IMR-90 (cell line): ENCODE results near the gene MYOCD. TPM values are rescaled to one million over a fixed set of nuclear protein-coding genes. Genes with fewer than 3 reads are reported as not detected.

Experiments
- ATAC-seq: fragments of 200-7000 bp; cut with Tn5 transposase; 2 replicates; pipeline ENCODE4 v1.9.1; 2020; ENCODE audit warnings: low read depth, mild to moderate bottlenecking, moderate library complexity
- BruUV-seq: library from RNA; stranded (reverse); fragments of 400-500 nt; replicated peaks from 2 replicates; lab custom pipeline; 2021; lab: Mats Ljungman, UMichigan
- CTCF ChIA-PET: fragments of 300-600 bp; formaldehyde crosslinking; extraction: SDS; loops from one replicate; lab custom pipeline; 2021; ENCODE audit warnings: antibody characterized with exemption; lab: Yijun Ruan, JAX
- POLR2A ChIA-PET: fragments of 300-600 bp; sonication (Branson Sonifier 250); formaldehyde crosslinking; loops from one replicate; lab custom pipeline; 2022; ENCODE audit warnings: antibody characterized with exemption; ENCODE audit not compliant: unreplicated experiment; lab: Charles Lee
- DNase-seq: peaks from one replicate; pipeline ENCODE4 v3.0.0; 2013
- H2AFZ ChIP-seq: replicated peaks from 2 replicates; pipeline ENCODE3; 2013; ENCODE audit warnings: low read length, mild to moderate bottlenecking; ENCODE audit not compliant: poor library complexity
- H2AK5ac ChIP-seq: 2 replicates; pipeline ENCODE4 v1.6.1; 2013; ENCODE audit warnings: low read depth, low read length, inconsistent platforms
- H2AK9ac ChIP-seq: replicated peaks from 2 replicates; pipeline ENCODE3; 2013; ENCODE audit warnings: mild to moderate bottlenecking, low read depth, low read length, moderate library complexity; ENCODE audit not compliant: poor library complexity
- H2BK120ac ChIP-seq: 2 replicates; pipeline ENCODE4 v1.6.1; 2013; ENCODE audit warnings: low read depth, low read length, inconsistent platforms
- H2BK15ac ChIP-seq: 3 replicates; pipeline ENCODE4 v1.6.1; 2013; ENCODE audit warnings: low read depth, low read length, inconsistent platforms
- H2BK20ac ChIP-seq: 2 replicates; pipeline ENCODE4 v1.6.1; 2013; ENCODE audit warnings: low read depth, mild to moderate bottlenecking, inconsistent platforms, low read length, moderate library complexity
- H2BK5ac ChIP-seq: 2 replicates; pipeline ENCODE4 v1.6.1; 2013; ENCODE audit warnings: mild to moderate bottlenecking, low read depth, low read length, inconsistent platforms; ENCODE audit not compliant: poor library complexity, severe bottlenecking
- H3K14ac ChIP-seq: replicated peaks from 2 replicates; pipeline ENCODE4 v1.6.1; 2013; ENCODE audit warnings: low read depth, low read length, inconsistent platforms
- H3K18ac ChIP-seq: 2 replicates; pipeline ENCODE4 v1.6.1; 2013; ENCODE audit warnings: low read depth, low read length, control low read depth
- H3K23ac ChIP-seq: 2 replicates; pipeline ENCODE4 v1.6.1; 2013; ENCODE audit warnings: low read depth, low read length, inconsistent platforms
- H3K27ac ChIP-seq: 2 replicates; pipeline ENCODE4 v1.5.1; 2013; ENCODE audit warnings: mild to moderate bottlenecking, control low read depth, low read length; ENCODE audit not compliant: insufficient read depth
- H3K27me3 ChIP-seq: 2 replicates; pipeline ENCODE4 v1.6.1; 2013; ENCODE audit warnings: low read length; ENCODE audit not compliant: control insufficient read depth, insufficient read depth
- H3K36me3 ChIP-seq: 2 replicates; pipeline ENCODE4 v1.6.1; 2013; ENCODE audit warnings: low read length, mixed read lengths; ENCODE audit not compliant: control insufficient read depth, insufficient read depth
- H3K4ac ChIP-seq: 2 replicates; pipeline ENCODE4 v1.6.1; 2013; ENCODE audit warnings: low read depth, low read length, inconsistent platforms
- H3K4me1 ChIP-seq: 2 replicates; pipeline ENCODE4 v1.6.1; 2013; ENCODE audit warnings: low read length, mixed read lengths; ENCODE audit not compliant: control insufficient read depth, insufficient read depth
- H3K4me2 ChIP-seq: 2 replicates; pipeline ENCODE4 v1.6.1; 2013; ENCODE audit warnings: low read depth, mild to moderate bottlenecking, control low read depth, low read length, moderate library complexity
- H3K4me3 ChIP-seq: 2 replicates; pipeline ENCODE4 v1.5.1; 2013; ENCODE audit warnings: low read depth, mild to moderate bottlenecking, control low read depth, low read length, moderate library complexity; ENCODE audit not compliant: insufficient read depth
- H3K56ac ChIP-seq: 2 replicates; pipeline ENCODE4 v1.6.1; 2013; ENCODE audit warnings: low read length, inconsistent platforms; ENCODE audit not compliant: insufficient read depth; ENCODE audit errors: extremely low read depth
- H3K79me1 ChIP-seq, 2 experiments: 2 replicates each; pipeline ENCODE4 v1.6.1; 2013; ENCODE audit warnings: low read length in 2 of 2, inconsistent platforms in 1 of 2, low read depth in 1 of 2
- H3K9ac ChIP-seq: 2 replicates; pipeline ENCODE4 v1.6.1; 2013; ENCODE audit warnings: low read depth, low read length, control low read depth
- H3K9me1 ChIP-seq: 2 replicates; pipeline ENCODE4 v1.6.1; 2013; ENCODE audit warnings: low read length, inconsistent platforms; ENCODE audit not compliant: insufficient read depth
- H3K9me3 ChIP-seq: 2 replicates; pipeline ENCODE4 v1.6.1; 2013; ENCODE audit warnings: low read length; ENCODE audit not compliant: control insufficient read depth, insufficient read depth
- H4K20me1 ChIP-seq: 2 replicates; pipeline ENCODE4 v1.6.1; 2013; ENCODE audit warnings: low read length, inconsistent platforms; ENCODE audit not compliant: insufficient read depth
- H4K5ac ChIP-seq: 2 replicates; pipeline ENCODE4 v1.6.1; 2013; ENCODE audit warnings: mild to moderate bottlenecking, low read depth, low read length, control low read depth
- H4K8ac ChIP-seq, 2 experiments: 2 replicates each; pipeline ENCODE4 v1.6.1; 2013; ENCODE audit warnings: low read depth in 2 of 2, low read length in 2 of 2, control low read depth in 1 of 2, inconsistent platforms in 1 of 2
- H4K91ac ChIP-seq: 2 replicates; pipeline ENCODE4 v1.6.1; 2013; ENCODE audit warnings: low read depth, low read length, inconsistent platforms; ENCODE audit not compliant: insufficient read depth
- BHLHE40 ChIP-seq: fragments of 150-350 bp; IDR thresholded peaks from 2 replicates; pipeline ENCODE4 v1.6.1; 2016; ENCODE audit warnings: mild to moderate bottlenecking, low read depth, low read length
- CEBPB ChIP-seq: IDR thresholded peaks from 2 replicates; pipeline ENCODE4 v1.6.1; 2012; ENCODE audit warnings: low read depth, low read length, improper control_type of control experiment
- CHD1 ChIP-seq: IDR thresholded peaks from 2 replicates; pipeline ENCODE4 v1.6.1; 2012; ENCODE audit warnings: low read depth, low read length, improper control_type of control experiment
- CTCF ChIP-seq: conservative IDR thresholded peaks from 2 replicates; pipeline ENCODE4 v1.5.1; 2012; ENCODE audit warnings: mild to moderate bottlenecking, low read depth, low read length, improper control_type of control experiment
- ELK1 ChIP-seq: fragments of 150-350 bp; IDR thresholded peaks from 2 replicates; pipeline ENCODE4 v1.6.1; 2016; ENCODE audit warnings: low read depth, mild to moderate bottlenecking, low read length, moderate library complexity, borderline replicate concordance
- FOS ChIP-seq: fragments of 150-350 bp; IDR thresholded peaks from 2 replicates; pipeline ENCODE4 v1.6.1; 2016; ENCODE audit warnings: low read depth, low read length
- MAZ ChIP-seq: IDR thresholded peaks from 2 replicates; pipeline ENCODE4 v1.6.1; 2012; ENCODE audit warnings: low read depth, mild to moderate bottlenecking, low read length, improper control_type of control experiment, moderate library complexity, borderline replicate concordance
- MXI1 ChIP-seq: IDR thresholded peaks from 2 replicates; pipeline ENCODE4 v1.6.1; 2012; ENCODE audit warnings: low read depth, mild to moderate bottlenecking, low read length, moderate library complexity, borderline replicate concordance
- POLR2A ChIP-seq: IDR thresholded peaks from 2 replicates; pipeline ENCODE4 v1.6.1; 2012; ENCODE audit warnings: mild to moderate bottlenecking, low read depth, low read length
- RAD21 ChIP-seq: IDR thresholded peaks from 2 replicates; pipeline ENCODE4 v1.6.1; 2012; ENCODE audit warnings: low read length, improper control_type of control experiment
- RCOR1 ChIP-seq: IDR thresholded peaks from 2 replicates; pipeline ENCODE4 v1.6.1; 2012; ENCODE audit warnings: mild to moderate bottlenecking, low read length, improper control_type of control experiment; ENCODE audit not compliant: insufficient replicate concordance
- RFX5 ChIP-seq: IDR thresholded peaks from 2 replicates; pipeline ENCODE4 v1.8.0; 2012; ENCODE audit warnings: low read depth, mild to moderate bottlenecking, low read length, moderate library complexity
- USF2 ChIP-seq: fragments of 150-350 bp; IDR thresholded peaks from 2 replicates; pipeline ENCODE4 v1.6.1; 2017; ENCODE audit warnings: mild to moderate bottlenecking, antibody characterized with exemption, low read length, low read depth
- WGBS, 2 experiments: methylation state at CpG; one replicate each; pipeline versions ENCODE4 v1.1.5 to v1.1.7; 2013; ENCODE audit warnings: missing lambda C conversion rate in 2 of 2; ENCODE audit not compliant: insufficient read length in 1 of 2; ENCODE audit errors: extremely low coverage in 2 of 2; 5-methylcytosine and 5-hydroxymethylcytosine counted together
- dilution Hi-C: fragments of 300-500 bp; cut with HindIII; formaldehyde crosslinking; loops from one replicate; pipeline ENCODE4 v1.14.3; 2018; ENCODE audit warnings: low sequenced_read_pairs; ENCODE audit not compliant: unreplicated experiment
- in situ Hi-C: fragments of 300-500 bp; cut with MboI; formaldehyde crosslinking; loops from 3 replicates; pipeline ENCODE4 v1.14.3; 2019; ENCODE audit warnings: low sequenced_read_pairs, inconsistent platforms, mixed read lengths
- intact Hi-C: fragments of 100-400 bp; cut with micrococcal nuclease; formaldehyde crosslinking; loops from 2 replicates; pipeline ENCODE4 v1.10.0; 2022
- polyA plus RNA-seq, 3 experiments: library from polyadenylated mRNA; depleted of rRNA; stranded (reverse); fragments of >200 nt; gene quantifications; 2 replicates each; pipeline ENCODE4 v1.2.3, GENCODE V29; 2012; ENCODE audit warnings: low replicate concordance in 1 of 3
- total RNA-seq: library from RNA; depleted of rRNA; stranded (reverse); fragments of >200 nt; gene quantifications from 2 replicates; pipeline ENCODE4 v1.2.3, GENCODE V29; 2012

The MYOCD gene
- total and polyA plus RNA-seq, 2 of the 4 experiments (the other 2 are of a cell fraction) = 10.6 to 20.1 TPM

- Histone ChIP-seq H3K56ac (no peak overlapping the region), H3K4me1 (peaks cover 4% of the 10 kb centered on the region), H3K4me3 (no peak overlapping the region), H4K5ac (no peak overlapping the region; the same call in 1 of the 2 replicates), H3K27me3 (no peaks in the 10 kb centered on the region), H3K9ac (no peak overlapping the region), H3K18ac (peak overlapping the region; percentile 71; the same call in 1 of the 2 replicates), H4K20me1 (no peaks in the 10 kb centered on the region), H3K36me3 (no peaks in the 10 kb centered on the region), H2BK120ac (peak overlapping the region; percentile 70), H3K9me1 (0 out of 2 replicates have a peak, but pooled peaks cover 3% of the 10 kb centered on the region), H4K8ac (no peak overlapping the region; a peak in 1 of 4 replicates), H2AFZ (peak overlapping the region; percentile 29), H2AK5ac (peak overlapping the region; percentile 88), H3K27ac (no peak overlapping the region), H2BK5ac (no peak overlapping the region), H2AK9ac (no peak overlapping the region), H3K4ac (peak overlapping the region; percentile 73), H3K79me1 (peaks cover 0 to 4% of the 10 kb centered on the region in 2 experiments; a peak in 1 of 4 replicates), H3K4me2 (no peak overlapping the region), H2BK15ac (peak overlapping the region; percentile 79; the same call in 2 of the 3 replicates), H2BK20ac (peak overlapping the region; percentile 75), H3K9me3 (no peaks in the 10 kb centered on the region), H4K91ac (peak overlapping the region; percentile 70), H3K23ac (peak overlapping the region; percentile 39; the same call in 1 of the 2 replicates), H3K14ac (0 out of 2 replicates have a peak overlapping the region, but pooled peaks have one; percentile 26)
- dilution Hi-C loops = no loop called here
- in situ Hi-C loops = no loop called here
- intact Hi-C loops = no loop called here
- BruUV-seq = no TSS peak
- ChIA-PET CTCF (no interaction called here), POLR2A (no interaction called here)
- 50% methylated on average over 1 of the region's 11 CpGs; no CpG with 5 or more reads in 1 of the 2 experiments for WGBS, 2 experiments
- ATAC-seq (no peak), DNase-seq (no peak)
- TF ChIP-seq CHD1 (no peak), RAD21 (no peak), BHLHE40 (no peak), MXI1 (no peak), RFX5 (no peak), ELK1 (no peak), USF2 (no peak), RCOR1 (no peak), FOS (no peak), CTCF (no peak), CEBPB (no peak), POLR2A (no peak), MAZ (no peak)
These were observed 30.8 kb upstream of the MYOCD start for GRCh38 chr17:12634789-12635414.
